Measurements from ENCODE around the gene UGT1A5. TPM values are rescaled to one million over a fixed set of nuclear protein-coding genes. Genes with fewer than 3 reads are reported as not detected.

The UGT1A5 gene
- total RNA-seq, 6 experiments from 2014 or later, result 1.3 to 10.0 (median 3.8) TPM

- DNase-seq (no peak), ATAC-seq (no peak)
- Histone ChIP-seq H3K36me3 (no peaks in the 10 kb centered on the region), H3K4me1 (no peaks in the 10 kb centered on the region), H3K4me3 (no peak overlapping the region), H3K9me3 (no peaks in the 10 kb centered on the region), H3K27ac (no peak overlapping the region), H3K27me3 (no peaks in the 10 kb centered on the region)
- no CpG with 5 or more reads among the region's 3 CpGs for WGBS (ENCODE audit: insufficient coverage, low coverage, low lambda C conversion rate, missing lambda C conversion rate)
- intact Hi-C loops (cut with DNase I), result no loop called here
- TF ChIP-seq POLR2A (IDR thresholded peaks at IDR 0.05), result no peak
- TF ChIP-seq, protein P1, sequence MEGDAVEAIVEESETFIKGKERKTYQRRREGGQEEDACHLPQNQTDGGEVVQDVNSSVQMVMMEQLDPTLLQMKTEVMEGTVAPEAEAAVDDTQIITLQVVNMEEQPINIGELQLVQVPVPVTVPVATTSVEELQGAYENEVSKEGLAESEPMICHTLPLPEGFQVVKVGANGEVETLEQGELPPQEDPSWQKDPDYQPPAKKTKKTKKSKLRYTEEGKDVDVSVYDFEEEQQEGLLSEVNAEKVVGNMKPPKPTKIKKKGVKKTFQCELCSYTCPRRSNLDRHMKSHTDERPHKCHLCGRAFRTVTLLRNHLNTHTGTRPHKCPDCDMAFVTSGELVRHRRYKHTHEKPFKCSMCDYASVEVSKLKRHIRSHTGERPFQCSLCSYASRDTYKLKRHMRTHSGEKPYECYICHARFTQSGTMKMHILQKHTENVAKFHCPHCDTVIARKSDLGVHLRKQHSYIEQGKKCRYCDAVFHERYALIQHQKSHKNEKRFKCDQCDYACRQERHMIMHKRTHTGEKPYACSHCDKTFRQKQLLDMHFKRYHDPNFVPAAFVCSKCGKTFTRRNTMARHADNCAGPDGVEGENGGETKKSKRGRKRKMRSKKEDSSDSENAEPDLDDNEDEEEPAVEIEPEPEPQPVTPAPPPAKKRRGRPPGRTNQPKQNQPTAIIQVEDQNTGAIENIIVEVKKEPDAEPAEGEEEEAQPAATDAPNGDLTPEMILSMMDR (IDR thresholded peaks at IDR 0.05), result no peak
Observed at GRCh38 chr2:233802132-233802815, 89.6 kb downstream of the UGT1A5 start.

DNA sequence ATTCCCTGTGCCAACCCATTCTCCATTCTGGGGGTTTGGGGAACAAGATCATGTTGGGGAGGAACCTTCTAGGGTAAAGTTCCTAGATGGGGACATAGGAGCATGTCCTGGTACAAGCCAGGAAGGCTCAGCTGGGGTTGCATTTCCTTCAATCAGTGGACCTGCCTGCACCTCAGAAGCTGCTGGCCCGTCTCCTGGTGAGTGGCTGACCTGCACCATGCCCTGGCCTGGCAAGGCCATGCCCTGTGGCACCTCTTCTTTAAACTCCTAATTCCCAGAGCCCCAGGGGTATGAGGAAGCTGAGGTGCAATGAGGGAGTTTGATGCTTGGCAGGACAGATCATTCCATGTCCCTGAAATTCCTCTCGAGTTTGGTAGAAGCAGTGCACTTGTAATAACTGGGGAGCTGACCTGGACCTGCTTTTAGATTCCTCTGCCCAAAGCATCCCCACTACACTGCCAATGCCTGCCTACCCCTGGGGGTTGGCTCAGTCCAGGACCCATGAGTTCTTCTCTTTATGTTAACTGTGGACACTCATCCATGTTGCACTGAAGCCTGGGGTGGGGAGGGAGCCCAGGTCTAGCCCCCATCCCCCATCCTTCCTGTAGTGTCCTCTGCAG lies 90.7 kb downstream of the UGT1A5 start:
- H3K27me3 ChIP-seq, result no peaks in the 10 kb centered on the region
- no CpG with 5 or more reads among the region's 2 CpGs for WGBS (ENCODE audit: insufficient coverage, low coverage, low lambda C conversion rate, missing lambda C conversion rate)
- no peak overlapping the region for H3K27ac ChIP-seq
- H3K36me3 ChIP-seq, result no peaks in the 10 kb centered on the region
- intact Hi-C loops (cut with DNase I), result no loop called here
- no peak for ATAC-seq
- DNase-seq, result no peak
- H3K9me3 ChIP-seq, result no peaks in the 10 kb centered on the region
- H3K4me3 ChIP-seq, result no peak overlapping the region
- H3K4me1 ChIP-seq, result no peaks in the 10 kb centered on the region
- TF ChIP-seq, protein P1 (IDR thresholded peaks at IDR 0.05), result no peak
- TF ChIP-seq POLR2A (IDR thresholded peaks at IDR 0.05), result no peak

DNA sequence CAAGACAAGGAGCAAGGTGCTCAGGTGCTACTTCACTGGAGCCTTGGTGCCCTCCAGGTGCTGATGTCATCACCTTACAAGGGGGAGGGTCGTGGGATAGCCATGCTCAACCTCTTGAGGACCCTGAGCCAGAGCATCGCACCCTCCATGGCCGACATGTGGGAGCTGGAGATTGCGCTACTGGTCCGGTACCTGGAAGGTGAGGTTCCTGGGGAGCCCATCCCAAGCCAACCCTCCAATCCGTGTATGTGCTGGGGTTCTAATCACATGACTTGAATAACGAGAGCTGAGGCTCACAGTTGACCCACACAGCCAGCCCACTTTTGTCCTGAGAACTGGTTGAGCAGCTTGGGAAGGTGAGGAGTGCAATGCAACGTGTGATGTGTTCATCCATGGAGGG lies 91.3 kb downstream of the UGT1A5 start:
- 68% methylated on average over 4 of the region's 8 CpGs for WGBS (ENCODE audit: insufficient coverage, low coverage, low lambda C conversion rate, missing lambda C conversion rate)
- Histone ChIP-seq H3K36me3 (no peaks in the 10 kb centered on the region), H3K9me3 (no peaks in the 10 kb centered on the region), H3K4me3 (no peak overlapping the region), H3K27ac (no peak overlapping the region), H3K4me1 (no peaks in the 10 kb centered on the region), H3K27me3 (no peaks in the 10 kb centered on the region)
- TF ChIP-seq, protein P1 (IDR thresholded peaks at IDR 0.05), result no peak
- no peak for TF ChIP-seq POLR2A (IDR thresholded peaks at IDR 0.05)
- no peak for DNase-seq
- intact Hi-C loops (cut with DNase I), result no loop called here
- ATAC-seq, result no peak

GRCh38 chr2:233807215-233807865 lies 94.6 kb downstream of the UGT1A5 start:
- no peaks in the 10 kb centered on the region for H3K36me3 ChIP-seq
- no peak for TF ChIP-seq POLR2A (IDR thresholded peaks at IDR 0.05)
- TF ChIP-seq, protein P1 (IDR thresholded peaks at IDR 0.05), result no peak
- H3K4me1 ChIP-seq, result no peaks in the 10 kb centered on the region
- no peak overlapping the region for H3K27ac ChIP-seq
- intact Hi-C loops (cut with DNase I), result no loop called here
- DNase-seq (no peak), ATAC-seq (no peak)
- H3K27me3 ChIP-seq, result no peaks in the 10 kb centered on the region
- 49% methylated on average over 2 of the region's 12 CpGs for WGBS (ENCODE audit: insufficient coverage, low coverage, low lambda C conversion rate, missing lambda C conversion rate)
- no peak overlapping the region for H3K4me3 ChIP-seq
- no peaks in the 10 kb centered on the region for H3K9me3 ChIP-seq
